Mucosa of rectum (tissue), 2 donors: ENCODE results near the gene ARHGEF7.
"Not testable (repeated sequence)": the region's sequence is repeated elsewhere in the genome, so short reads cannot be mapped to it uniquely, and the experiment has no call there.

Source experiments
- H3K27ac ChIP-seq, 2 donors: one replicate each; pipeline ENCODE4 v1.7.0; 2013; ENCODE audit warnings: inconsistent platforms in 2 of 2, low read depth in 2 of 2, low read length in 2 of 2
- H3K27me3 ChIP-seq, 2 donors: one replicate each; pipeline ENCODE4 v1.7.0; 2013; ENCODE audit warnings: low read length in 2 of 2; ENCODE audit not compliant: control insufficient read depth in 2 of 2, insufficient read depth in 2 of 2
- H3K36me3 ChIP-seq, 2 donors: one replicate each; pipeline ENCODE4 v1.7.0; 2013; ENCODE audit warnings: low read length in 2 of 2; ENCODE audit not compliant: control insufficient read depth in 2 of 2, insufficient read depth in 2 of 2
- H3K4me1 ChIP-seq, 2 donors: one replicate each; pipeline ENCODE4 v1.7.0; 2013; ENCODE audit warnings: low read length in 2 of 2, mild to moderate bottlenecking in 1 of 2; ENCODE audit not compliant: control insufficient read depth in 2 of 2, insufficient read depth in 2 of 2
- H3K4me3 ChIP-seq, 2 donors: one replicate each; pipeline ENCODE4 v1.7.0; 2013; ENCODE audit warnings: low read length in 2 of 2
- H3K9ac ChIP-seq, 2 donors: one replicate each; pipeline ENCODE4 v1.7.0; 2013; ENCODE audit warnings: low read length in 2 of 2, low read depth in 1 of 2, mild to moderate bottlenecking in 1 of 2
- H3K9me3 ChIP-seq, 2 donors: one replicate each; pipeline ENCODE4 v1.7.0; 2013; ENCODE audit warnings: low read length in 2 of 2; ENCODE audit not compliant: control insufficient read depth in 2 of 2
- donor health status: healthy.
- donor health status: Normal muscosa, but diverticular disease.

The ARHGEF7 gene

GRCh38 chr13:111080642-111081041 is 34.5 kb upstream of the ARHGEF7 start:
- Histone ChIP-seq H3K27ac (no peak overlapping the region), H3K27me3 (no peaks in the 10 kb centered on the region), H3K9ac (no peak overlapping the region), H3K36me3 (no peaks in the 10 kb centered on the region), H3K4me3 (no peak overlapping the region), H3K4me1 (no peaks in the 10 kb centered on the region), H3K9me3 (no peaks in the 10 kb centered on the region)

GRCh38 chr13:111082240-111082639 is 32.9 kb upstream of the ARHGEF7 start:
- Histone ChIP-seq H3K9me3 (no peaks in the 10 kb centered on the region), H3K4me3 (no peak overlapping the region), H3K27ac (no peak overlapping the region), H3K9ac (no peak overlapping the region), H3K27me3 (no peaks in the 10 kb centered on the region), H3K4me1 (no peaks in the 10 kb centered on the region), H3K36me3 (no peaks in the 10 kb centered on the region)

GRCh38 chr13:111082769-111083168 is 32.3 kb upstream of the ARHGEF7 start:
- H3K9ac ChIP-seq, H3K9me3 ChIP-seq, H3K36me3 ChIP-seq, H3K4me3 ChIP-seq, H3K27ac ChIP-seq, H3K27me3 ChIP-seq, H3K4me1 ChIP-seq: not testable (repeated sequence)

GRCh38 chr13:111083693-111084092 is 31.4 kb upstream of the ARHGEF7 start:
- H3K36me3 ChIP-seq, H3K4me3 ChIP-seq, H3K9ac ChIP-seq, H3K9me3 ChIP-seq, H3K4me1 ChIP-seq, H3K27me3 ChIP-seq, H3K27ac ChIP-seq: not testable (repeated sequence)

GRCh38 chr13:111090169-111090568 is 24.9 kb upstream of the ARHGEF7 start:
- H3K4me3 ChIP-seq, result no peak overlapping the region
- no peak overlapping the region for H3K9ac ChIP-seq
- no peaks in the 10 kb centered on the region for H3K9me3 ChIP-seq
- peaks cover 7 to 8% of the 10 kb centered on the region in 2 donors for H3K27me3 ChIP-seq
- no peaks in the 10 kb centered on the region for H3K4me1 ChIP-seq
- no peaks in the 10 kb centered on the region for H3K36me3 ChIP-seq
- H3K27ac ChIP-seq, result no peak overlapping the region

GRCh38 chr13:111092685-111093084 is 22.4 kb upstream of the ARHGEF7 start:
- Histone ChIP-seq H3K9ac (no peak overlapping the region), H3K9me3 (no peaks in the 10 kb centered on the region), H3K36me3 (no peaks in the 10 kb centered on the region), H3K4me3 (no peak overlapping the region), H3K27ac (no peak overlapping the region), H3K27me3 (peaks cover 8 to 14% of the 10 kb centered on the region in 2 donors), H3K4me1 (no peaks in the 10 kb centered on the region)

- Histone ChIP-seq H3K9me3 (no peaks in the 10 kb centered on the region), H3K27me3 (peaks cover 8 to 14% of the 10 kb centered on the region in 2 donors), H3K4me1 (no peaks in the 10 kb centered on the region), H3K9ac (no peak overlapping the region), H3K36me3 (no peaks in the 10 kb centered on the region), H3K4me3 (no peak overlapping the region), H3K27ac (no peak overlapping the region)
These were observed 22.0 kb upstream of the ARHGEF7 start for GRCh38 chr13:111093136-111093535.

- Histone ChIP-seq H3K36me3 (no peaks in the 10 kb centered on the region), H3K27me3 (peaks cover 8 to 14% of the 10 kb centered on the region in 2 donors), H3K4me1 (no peaks in the 10 kb centered on the region), H3K27ac (no peak overlapping the region), H3K9me3 (no peaks in the 10 kb centered on the region), H3K9ac (no peak overlapping the region), H3K4me3 (no peak overlapping the region)
These were observed 21.5 kb upstream of the ARHGEF7 start for GRCh38 chr13:111093634-111094033.

- Histone ChIP-seq H3K9me3 (no peaks in the 10 kb centered on the region), H3K4me3 (no peak overlapping the region), H3K36me3 (no peaks in the 10 kb centered on the region), H3K4me1 (no peaks in the 10 kb centered on the region), H3K27me3 (peaks cover 8 to 12% of the 10 kb centered on the region in 2 donors), H3K9ac (no peak overlapping the region), H3K27ac (no peak overlapping the region)
These were observed 19.9 kb upstream of the ARHGEF7 start for GRCh38 chr13:111095031-111095840.

- Histone ChIP-seq H3K9ac (no peak overlapping the region), H3K4me1 (no peaks in the 10 kb centered on the region), H3K36me3 (no peaks in the 10 kb centered on the region), H3K4me3 (no peak overlapping the region), H3K9me3 (no peaks in the 10 kb centered on the region), H3K27ac (no peak overlapping the region), H3K27me3 (peaks cover 8 to 12% of the 10 kb centered on the region in 2 donors)
These were observed 19.1 kb upstream of the ARHGEF7 start for GRCh38 chr13:111095911-111096501.
